Trophoblast cell (in vitro differentiated cells and primary cell): ENCODE results near the gene GFM2.

ENCODE experiments used
- DNase-seq, 2 donors: peaks; one replicate each; pipeline ENCODE4 v3.0.0-alpha.2; 2016
- H2AFZ ChIP-seq: 2 replicates; pipeline ENCODE4 v1.6.1; 2013; ENCODE audit warnings: low read length, moderate library complexity, mild to moderate bottlenecking; ENCODE audit not compliant: insufficient read depth, poor library complexity
- H2AK5ac ChIP-seq: 2 replicates; pipeline ENCODE4 v1.6.1; 2013; ENCODE audit warnings: mild to moderate bottlenecking, low read length
- H2BK120ac ChIP-seq: 2 replicates; pipeline ENCODE4 v1.6.1; 2013; ENCODE audit warnings: low read length, mild to moderate bottlenecking, moderate library complexity; ENCODE audit not compliant: insufficient read depth, poor library complexity
- H2BK12ac ChIP-seq: 2 replicates; pipeline ENCODE4 v1.6.1; 2013; ENCODE audit warnings: mild to moderate bottlenecking, low read length, moderate library complexity
- H2BK5ac ChIP-seq: 2 replicates; pipeline ENCODE4 v1.6.1; 2013; ENCODE audit warnings: low read length, low read depth, moderate library complexity, mild to moderate bottlenecking; ENCODE audit not compliant: poor library complexity
- H3K14ac ChIP-seq: 2 replicates; pipeline ENCODE4 v1.6.1; 2013; ENCODE audit warnings: mild to moderate bottlenecking, low read length
- H3K18ac ChIP-seq: 2 replicates; pipeline ENCODE4 v1.6.1; 2013; ENCODE audit warnings: mild to moderate bottlenecking, low read length
- H3K23ac ChIP-seq: 2 replicates; pipeline ENCODE4 v1.6.1; 2013; ENCODE audit warnings: low read length
- H3K27ac ChIP-seq: 2 replicates; pipeline ENCODE4 v1.5.1; 2013; ENCODE audit warnings: low read depth, mild to moderate bottlenecking, inconsistent platforms, low read length, moderate library complexity
- H3K27me3 ChIP-seq: 2 replicates; pipeline ENCODE4 v1.6.1; 2013; ENCODE audit warnings: inconsistent platforms, mild to moderate bottlenecking, low read length, moderate library complexity; ENCODE audit not compliant: insufficient read depth
- H3K36me3 ChIP-seq, 2 experiments: 1 replicate in 1 of 2; 2 replicates in 1 of 2; pipeline ENCODE4 v1.6.1; 2013; ENCODE audit warnings: low read length in 2 of 2, mild to moderate bottlenecking in 2 of 2, moderate library complexity in 1 of 2; ENCODE audit not compliant: insufficient read depth in 2 of 2, control insufficient read depth in 1 of 2
- H3K4ac ChIP-seq: 2 replicates; pipeline ENCODE4 v1.6.1; 2013; ENCODE audit warnings: low read depth, mild to moderate bottlenecking, low read length, moderate library complexity
- H3K4me1 ChIP-seq, 2 experiments: 1 replicate in 1 of 2; 2 replicates in 1 of 2; pipeline ENCODE4 v1.6.1; 2013; ENCODE audit warnings: low read length in 2 of 2, mild to moderate bottlenecking in 2 of 2, moderate library complexity in 1 of 2; ENCODE audit not compliant: insufficient read depth in 2 of 2, control insufficient read depth in 1 of 2
- H3K4me2 ChIP-seq: 2 replicates; pipeline ENCODE4 v1.6.1; 2013; ENCODE audit warnings: inconsistent platforms, mild to moderate bottlenecking, low read length, moderate library complexity
- H3K4me3 ChIP-seq: 2 replicates; pipeline ENCODE4 v1.5.1; 2013; ENCODE audit warnings: mild to moderate bottlenecking, low read depth, low read length, inconsistent platforms
- H3K79me1 ChIP-seq: one replicate; pipeline ENCODE4 v1.6.1; 2013; ENCODE audit warnings: low read length
- H3K79me2 ChIP-seq: 2 replicates; pipeline ENCODE4 v1.6.1; 2013; ENCODE audit warnings: low read length, mild to moderate bottlenecking; ENCODE audit not compliant: control insufficient read depth, insufficient read depth, poor library complexity
- H3K9ac ChIP-seq: 2 replicates; pipeline ENCODE4 v1.6.1; 2013; ENCODE audit warnings: mild to moderate bottlenecking, low read length
- H3K9me3 ChIP-seq: 2 replicates; pipeline ENCODE4 v1.6.1; 2013; ENCODE audit warnings: low read depth, mild to moderate bottlenecking, control low read depth, inconsistent platforms, low read length; ENCODE audit not compliant: insufficient read depth
- H4K12ac ChIP-seq: 2 replicates; pipeline ENCODE4 v1.6.1; 2013; ENCODE audit warnings: low read depth, mild to moderate bottlenecking, low read length, moderate library complexity
- H4K8ac ChIP-seq: 2 replicates; pipeline ENCODE4 v1.6.1; 2013; ENCODE audit warnings: low read depth, mild to moderate bottlenecking, low read length, moderate library complexity
- H4K91ac ChIP-seq: one replicate; pipeline ENCODE4 v1.6.1; 2013; ENCODE audit warnings: low read depth, mild to moderate bottlenecking, low read length, moderate library complexity
- WGBS: extraction: QIAGEN DNeasy Blood & Tissue Kit; methylation state at CpG from one replicate; pipeline ENCODE4 v1.1.7; 2013; ENCODE audit warnings: missing lambda C conversion rate; ENCODE audit not compliant: insufficient read length, insufficient coverage; ENCODE audit errors: extremely low coverage; 5-methylcytosine and 5-hydroxymethylcytosine counted together

Gene GFM2

DNA sequence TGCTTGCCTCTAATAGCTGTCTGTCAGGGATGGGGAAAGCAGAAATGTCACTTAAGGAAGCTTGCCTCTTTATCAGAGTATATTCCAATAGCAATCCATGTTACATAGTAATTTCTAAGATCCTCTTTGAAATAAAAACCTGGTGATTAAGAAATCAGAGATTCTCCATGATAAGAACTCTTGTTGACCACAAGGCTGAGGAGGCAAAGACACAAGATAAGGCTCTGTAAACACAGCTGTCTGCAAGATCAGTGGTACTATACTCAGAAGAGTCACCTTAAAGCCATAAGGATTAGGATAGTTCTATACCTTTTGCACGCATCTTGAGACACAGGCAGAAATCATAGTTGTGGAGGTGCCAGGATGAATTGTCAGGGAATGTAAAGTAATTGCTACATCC lies 41.6 kb downstream of the GFM2 start:
- Histone ChIP-seq H4K12ac (no peak overlapping the region), H3K4ac (no peak overlapping the region), H2BK12ac (no peak overlapping the region), H2AK5ac (no peak overlapping the region), H3K4me1 (no peaks in the 10 kb centered on the region), H2AFZ (no peak overlapping the region), H3K79me2 (no peaks in the 10 kb centered on the region), H3K36me3 (peaks cover 5 to 14% of the 10 kb centered on the region in 2 experiments), H3K9me3 (no peaks in the 10 kb centered on the region), H3K27me3 (no peaks in the 10 kb centered on the region), H3K23ac (no peak overlapping the region), H2BK120ac (no peak overlapping the region), H3K4me2 (no peak overlapping the region), H3K79me1 (no peaks in the 10 kb centered on the region), H4K91ac (no peak overlapping the region), H3K18ac (no peak overlapping the region), H3K9ac (no peak overlapping the region), H3K14ac (no peak overlapping the region), H3K4me3 (no peak overlapping the region), H4K8ac (no peak overlapping the region), H3K27ac (no peak overlapping the region), H2BK5ac (no peak overlapping the region)
- no peak for DNase-seq
- no CpG with 5 or more reads among the region's 1 CpG for WGBS

DNA sequence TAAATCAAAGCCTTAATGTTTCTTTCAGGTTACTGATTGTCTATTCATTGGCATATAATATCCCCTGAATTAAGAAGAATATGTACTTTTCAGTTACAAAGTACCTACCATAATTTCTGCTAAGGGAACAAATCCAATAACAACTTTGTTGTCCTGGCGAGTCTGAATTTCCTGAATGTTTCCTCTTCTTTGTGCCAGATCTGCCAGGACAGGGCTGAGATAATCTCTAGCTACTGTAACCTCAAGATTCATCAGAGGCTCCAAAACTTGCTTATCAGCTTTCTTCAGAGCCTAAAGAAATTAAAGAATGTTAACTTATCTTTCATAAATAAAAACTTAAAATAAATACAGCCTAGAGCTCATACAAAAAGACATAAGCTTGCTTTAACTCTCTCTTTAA lies 44.6 kb downstream of the GFM2 start:
- Histone ChIP-seq H3K14ac (no peak overlapping the region), H2BK120ac (no peak overlapping the region), H3K4me2 (no peak overlapping the region), H3K79me2 (no peaks in the 10 kb centered on the region), H2BK5ac (no peak overlapping the region), H3K9ac (no peak overlapping the region), H3K9me3 (no peaks in the 10 kb centered on the region), H4K91ac (no peak overlapping the region), H2BK12ac (no peak overlapping the region), H3K23ac (no peak overlapping the region), H4K8ac (no peak overlapping the region), H3K4me3 (no peak overlapping the region), H3K36me3 (peaks cover 9 to 14% of the 10 kb centered on the region in 2 experiments), H3K79me1 (no peaks in the 10 kb centered on the region), H2AK5ac (no peak overlapping the region), H3K4me1 (no peaks in the 10 kb centered on the region), H3K18ac (no peak overlapping the region), H2AFZ (no peak overlapping the region), H3K27ac (no peak overlapping the region), H3K4ac (no peak overlapping the region), H4K12ac (no peak overlapping the region), H3K27me3 (no peaks in the 10 kb centered on the region)
- no peak for DNase-seq
- WGBS = no CpG with 5 or more reads among the region's 1 CpG

DNA sequence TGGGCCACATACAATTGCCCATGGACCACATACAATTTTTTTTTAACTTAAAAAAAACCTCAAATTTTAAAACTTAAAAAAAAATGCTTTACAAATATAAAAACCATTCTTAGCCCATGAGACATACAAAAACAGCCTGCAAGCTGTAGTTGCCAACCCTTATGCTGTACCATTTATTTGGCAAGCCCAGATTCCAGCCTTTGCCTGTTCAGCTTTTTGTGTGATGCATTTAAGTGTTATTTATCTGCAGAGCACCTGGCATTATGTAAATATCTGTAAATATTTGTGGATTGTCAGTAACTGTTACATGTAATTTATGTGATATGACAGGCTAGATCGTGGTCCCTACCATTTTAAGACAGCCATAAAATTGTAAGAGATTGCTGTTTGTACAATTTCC lies 49.3 kb downstream of the GFM2 start:
- Histone ChIP-seq H3K79me1 (no peaks in the 10 kb centered on the region), H3K4me1 (no peaks in the 10 kb centered on the region), H3K4ac (no peak overlapping the region), H3K9ac (no peak overlapping the region), H3K27me3 (no peaks in the 10 kb centered on the region), H3K4me2 (no peak overlapping the region), H3K4me3 (no peak overlapping the region), H2BK120ac (no peak overlapping the region), H3K23ac (no peak overlapping the region), H3K79me2 (no peaks in the 10 kb centered on the region), H4K91ac (no peak overlapping the region), H4K12ac (no peak overlapping the region), H3K9me3 (no peaks in the 10 kb centered on the region), H3K36me3 (peaks cover 7 to 10% of the 10 kb centered on the region in 2 experiments), H2AFZ (no peak overlapping the region), H2BK5ac (no peak overlapping the region), H4K8ac (no peak overlapping the region), H2AK5ac (no peak overlapping the region), H3K18ac (no peak overlapping the region), H3K27ac (no peak overlapping the region), H2BK12ac (no peak overlapping the region), H3K14ac (no peak overlapping the region)
- DNase-seq = no peak
- WGBS = no CpG with 5 or more reads among the region's 1 CpG

DNA sequence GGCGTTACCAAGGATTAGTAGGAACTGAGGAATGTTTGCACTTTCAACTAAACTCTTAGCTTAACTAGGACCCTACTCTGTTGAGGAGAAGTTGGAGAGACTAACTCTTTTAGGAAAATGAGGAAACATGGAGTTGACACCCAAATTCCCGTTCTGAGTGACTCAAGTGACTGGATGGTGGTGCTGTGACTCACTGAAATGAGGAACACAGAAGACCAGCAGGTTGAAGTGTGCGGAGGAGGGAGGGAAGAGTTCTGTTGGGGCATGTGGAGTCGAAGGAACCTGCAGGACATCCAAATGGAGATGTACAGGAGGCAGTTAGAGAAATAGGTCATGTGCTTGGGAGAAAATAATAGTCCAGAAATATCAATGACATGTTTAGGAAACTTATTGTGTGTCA lies 73.7 kb downstream of the GFM2 start:
- Histone ChIP-seq H3K4me1 (no peaks in the 10 kb centered on the region), H3K18ac (no peak overlapping the region), H2AK5ac (no peak overlapping the region), H4K12ac (no peak overlapping the region), H3K79me2 (no peaks in the 10 kb centered on the region), H3K14ac (no peak overlapping the region), H3K27me3 (no peaks in the 10 kb centered on the region), H3K9me3 (peaks cover 1% of the 10 kb centered on the region), H2BK120ac (no peak overlapping the region), H3K27ac (no peak overlapping the region), H3K23ac (no peak overlapping the region), H3K4me3 (no peak overlapping the region), H3K36me3 (peaks cover 7 to 9% of the 10 kb centered on the region in 2 experiments), H3K9ac (no peak overlapping the region), H2BK12ac (no peak overlapping the region), H2BK5ac (no peak overlapping the region), H3K4me2 (no peak overlapping the region), H3K4ac (no peak overlapping the region), H4K8ac (no peak overlapping the region), H4K91ac (no peak overlapping the region), H2AFZ (no peak overlapping the region), H3K79me1 (no peaks in the 10 kb centered on the region)
- DNase-seq = peak; percentile 52 to 79
- no CpG with 5 or more reads among the region's 4 CpGs for WGBS
